T follicular helper cell (primary cell): ENCODE measurements around the gene MCEMP1.

Experiments used
- DNase-seq: peaks from one replicate; pipeline ENCODE4 v3.0.0-alpha.2; 2020; ENCODE audit warnings: low read depth
- total RNA-seq, 2 experiments: gene quantifications; one replicate each; lab custom pipeline; 2026; lab: John Stamatoyannopoulos, UW

The MCEMP1 gene, protein sequence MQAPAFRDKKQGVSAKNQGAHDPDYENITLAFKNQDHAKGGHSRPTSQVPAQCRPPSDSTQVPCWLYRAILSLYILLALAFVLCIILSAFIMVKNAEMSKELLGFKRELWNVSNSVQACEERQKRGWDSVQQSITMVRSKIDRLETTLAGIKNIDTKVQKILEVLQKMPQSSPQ
- total RNA-seq, result 0 reads per million in 2 experiments

DNA sequence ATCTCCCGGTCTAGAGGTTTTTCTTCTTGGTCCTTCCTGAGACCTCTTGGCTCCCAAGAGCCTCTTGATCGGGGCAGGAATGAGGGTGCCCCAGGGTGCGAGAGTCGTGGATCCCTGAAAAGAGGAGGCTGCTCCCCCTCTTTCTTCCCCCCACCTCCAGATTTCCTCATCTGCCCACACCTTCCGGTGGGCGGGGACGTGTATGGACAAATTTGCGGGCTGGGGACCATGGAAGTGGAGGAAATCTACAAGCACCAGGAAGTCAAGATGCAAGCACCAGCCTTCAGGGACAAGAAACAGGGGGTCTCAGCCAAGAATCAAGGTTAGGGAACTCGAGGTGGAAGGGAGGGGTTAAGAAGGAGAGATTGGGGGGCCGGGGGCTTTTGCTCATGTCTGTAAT lies at the start of gene MCEMP1:
Gene MCEMP1 (plus strand): TSS at position 237 of the 400 bp plus-strand sequence. CDS start 31 bp downstream, at position 268.
- no peak for DNase-seq

DNA sequence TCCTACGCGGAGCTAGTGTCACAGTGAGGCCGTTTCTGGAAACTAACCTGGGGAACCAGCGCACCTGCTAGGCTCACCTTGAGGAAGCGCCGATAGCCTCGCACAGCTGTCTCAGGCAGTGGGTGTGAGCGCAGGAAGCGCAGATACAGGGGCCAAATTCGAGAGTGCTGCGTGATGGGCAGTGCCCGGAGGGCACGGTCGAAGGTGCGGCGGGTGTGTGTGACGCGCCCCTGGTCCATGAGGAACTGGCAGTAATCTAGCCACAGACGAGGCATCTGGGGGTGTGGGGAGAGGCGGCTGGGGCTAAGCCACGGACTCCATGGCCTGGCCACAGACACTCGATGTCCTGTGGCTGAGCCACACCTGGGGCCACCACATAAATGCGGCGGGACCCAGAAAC lies 49.7 kb upstream of the MCEMP1 start:
- DNase-seq, result no peak

DNA sequence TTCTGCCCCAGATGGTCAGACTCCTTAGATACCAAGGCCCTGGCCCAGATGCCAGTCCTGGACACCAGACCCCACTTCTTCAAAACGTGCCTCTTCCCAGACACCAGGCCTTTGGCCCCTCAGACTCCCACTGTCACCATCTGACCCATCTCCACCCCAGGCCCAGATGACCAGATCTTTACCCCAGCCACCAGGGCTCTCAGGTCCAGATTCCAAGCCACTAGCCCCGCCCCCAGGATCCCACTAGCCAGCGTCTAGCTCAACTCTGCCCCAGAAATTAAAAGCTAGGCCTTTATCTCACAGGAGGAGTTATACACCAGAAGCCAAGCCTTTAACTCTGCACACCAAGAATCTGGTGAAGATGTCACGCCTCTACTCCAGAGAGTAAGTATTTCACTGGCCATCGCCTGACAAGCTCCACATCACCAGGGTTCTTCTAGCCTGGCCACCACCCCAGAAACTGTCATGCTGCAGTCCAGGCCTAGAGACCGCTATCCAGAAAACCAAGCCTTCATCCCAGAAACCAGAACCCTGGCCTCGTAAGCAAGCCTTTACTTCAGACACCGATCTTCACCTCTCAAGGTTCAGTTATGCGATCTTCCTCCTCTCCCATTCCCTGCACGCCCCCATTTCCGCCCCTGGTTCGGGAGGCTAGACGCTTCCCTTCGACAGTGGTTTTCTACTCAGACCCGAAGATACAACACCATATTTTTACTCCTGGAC lies 48.1 kb upstream of the MCEMP1 start:
- no peak for DNase-seq

DNA sequence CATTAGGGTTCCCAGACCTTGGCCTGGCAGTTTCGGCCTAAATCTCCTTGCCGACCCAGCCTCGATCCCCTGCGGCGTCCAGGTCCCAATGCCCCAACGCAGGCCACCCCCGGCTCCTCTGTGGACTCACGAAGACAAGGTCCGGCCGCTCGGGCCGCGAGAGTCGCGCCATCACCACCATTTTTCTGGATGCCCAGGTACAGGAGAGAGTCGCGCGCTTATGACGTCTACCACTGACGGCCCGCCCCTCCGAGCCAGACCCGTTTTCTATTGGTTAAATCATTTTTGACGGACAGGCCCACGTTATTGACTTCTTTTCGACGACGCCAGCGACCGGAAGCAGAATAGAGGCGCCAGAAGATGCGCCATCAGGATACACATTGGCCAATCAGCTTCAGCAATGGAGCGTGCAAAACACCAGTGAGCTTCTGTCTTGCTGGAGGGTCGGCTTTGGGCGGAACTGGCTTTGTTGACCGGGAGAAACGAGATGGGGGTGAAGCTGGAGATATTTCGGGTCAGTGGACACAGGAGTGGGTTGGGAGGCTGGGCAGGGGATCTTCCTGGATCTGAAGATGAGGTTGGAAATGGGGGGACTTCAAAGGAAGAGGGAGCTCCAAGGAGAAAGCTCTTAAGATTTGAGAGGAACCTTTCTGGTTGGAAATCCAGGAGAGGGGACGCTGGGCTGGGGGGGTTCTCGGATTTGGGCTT lies 47.4 kb upstream of the MCEMP1 start, which contains the start of the genes PET100 and XAB2:
Gene PET100 (plus strand): TSS at position 447 of the 708 bp plus-strand sequence. CDS start 41 bp downstream, at position 488.
Gene XAB2 (minus strand): TSS at position 199 of the 708 bp plus-strand sequence. CDS start 18 bp downstream, at position 181.
- peak; percentile 93 for DNase-seq

DNA sequence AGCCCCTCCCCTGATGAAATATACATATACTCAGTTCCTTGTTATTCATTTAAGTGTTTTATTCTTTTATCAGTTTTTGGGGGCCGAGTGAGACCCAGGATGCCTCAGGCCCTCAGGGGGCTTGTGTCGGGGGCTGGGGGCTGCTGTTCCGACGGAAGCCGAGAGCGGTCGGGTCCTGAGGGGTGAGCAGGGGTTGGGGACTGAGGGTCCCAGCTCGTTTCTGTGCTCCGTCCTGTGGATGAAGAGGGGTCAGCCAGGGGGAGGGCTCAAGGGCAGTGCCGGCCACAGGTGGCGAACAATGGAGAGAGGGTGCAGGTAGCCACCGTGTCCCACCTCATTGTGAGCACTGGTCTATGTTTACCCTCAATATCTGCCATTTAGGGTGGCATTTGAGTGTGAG lies 45.3 kb upstream of the MCEMP1 start:
- no peak for DNase-seq

DNA sequence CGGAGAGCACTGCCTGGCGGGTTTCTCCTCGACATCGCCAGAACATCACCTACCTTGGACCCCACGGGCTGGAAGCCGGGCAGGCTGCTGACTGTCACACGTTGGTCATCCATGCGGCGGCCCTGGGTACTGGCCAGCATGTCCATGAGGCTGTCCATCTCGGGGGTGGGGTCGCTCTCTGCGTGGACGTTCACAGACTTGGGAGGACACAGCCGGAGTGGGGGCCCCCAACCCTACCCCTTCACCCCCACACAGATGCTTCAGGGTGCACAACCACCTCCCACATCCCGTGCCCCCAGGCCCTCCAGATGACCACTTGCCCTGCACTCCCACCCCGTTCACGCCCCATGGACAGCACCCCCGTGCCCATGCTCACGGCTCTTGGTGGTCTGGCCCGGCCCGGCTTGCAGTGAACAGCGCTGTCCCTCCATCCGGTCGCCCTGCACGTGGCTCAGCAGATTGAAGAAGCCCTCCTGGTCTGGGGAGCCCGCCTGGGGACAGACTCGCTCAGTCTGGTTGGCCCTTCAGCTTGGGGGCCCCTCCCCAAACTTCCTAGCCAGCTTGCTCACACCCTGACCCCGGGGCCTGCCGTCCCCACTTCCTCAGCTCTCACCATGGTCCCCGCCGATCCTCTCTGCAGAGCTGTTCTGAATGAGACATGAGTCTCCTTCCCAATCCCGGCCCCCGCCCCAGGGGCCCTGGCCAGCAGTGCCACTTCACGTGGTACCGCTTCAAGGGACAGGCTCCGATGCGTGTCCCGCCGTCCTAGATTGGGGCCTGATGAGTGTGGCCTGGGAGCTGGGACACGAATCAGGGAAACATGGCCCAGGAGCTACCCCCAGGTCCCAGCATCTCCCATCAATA lies 44.3 kb upstream of the MCEMP1 start:
- DNase-seq, result no peak

DNA sequence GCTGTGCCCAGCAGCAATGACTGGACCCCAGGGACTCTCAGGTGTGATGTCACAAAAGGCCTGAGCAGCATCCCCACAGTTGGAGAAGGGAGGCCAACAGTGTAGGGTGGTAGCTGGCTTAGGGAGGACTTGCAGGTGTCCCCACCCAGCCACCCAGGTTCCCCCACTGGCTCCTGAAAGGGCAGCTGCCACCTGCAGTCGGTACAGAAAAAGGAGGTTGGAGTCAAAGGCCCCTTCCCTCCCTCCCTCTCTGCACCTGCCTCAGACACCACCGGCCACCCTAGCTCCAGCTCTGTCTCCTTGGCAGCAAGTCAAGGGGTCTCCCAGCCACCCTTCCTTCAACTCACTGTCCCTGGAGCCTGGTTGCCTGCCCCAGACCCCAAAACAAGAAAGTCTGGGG lies 43.2 kb upstream of the MCEMP1 start, which contains the start of gene PCP2:
Gene PCP2 (minus strand): TSS at position 22 of the 400 bp plus-strand sequence. CDS start 262 bp downstream, outside the sequence.
- no peak for DNase-seq

DNA sequence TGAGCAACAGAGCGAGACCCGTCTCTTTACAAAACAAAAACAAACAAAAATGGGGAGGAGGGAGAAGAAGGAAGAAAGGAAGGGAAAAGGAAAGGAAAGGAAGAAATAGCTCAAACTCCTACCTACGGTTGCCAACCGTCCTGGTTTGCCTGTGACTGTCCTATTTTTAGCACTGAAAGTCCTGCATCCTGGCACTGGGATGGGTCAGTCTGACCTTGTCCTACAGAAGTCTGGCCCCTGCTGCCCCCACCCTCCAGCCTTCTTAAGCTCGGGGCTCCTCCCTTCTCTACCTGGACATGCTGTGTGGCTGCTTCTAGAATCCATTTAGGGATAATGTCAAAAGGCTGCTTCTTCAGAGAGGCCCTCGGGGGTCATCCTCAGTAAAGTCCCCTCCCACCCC lies 41.2 kb upstream of the MCEMP1 start:
- DNase-seq, result no peak

DNA sequence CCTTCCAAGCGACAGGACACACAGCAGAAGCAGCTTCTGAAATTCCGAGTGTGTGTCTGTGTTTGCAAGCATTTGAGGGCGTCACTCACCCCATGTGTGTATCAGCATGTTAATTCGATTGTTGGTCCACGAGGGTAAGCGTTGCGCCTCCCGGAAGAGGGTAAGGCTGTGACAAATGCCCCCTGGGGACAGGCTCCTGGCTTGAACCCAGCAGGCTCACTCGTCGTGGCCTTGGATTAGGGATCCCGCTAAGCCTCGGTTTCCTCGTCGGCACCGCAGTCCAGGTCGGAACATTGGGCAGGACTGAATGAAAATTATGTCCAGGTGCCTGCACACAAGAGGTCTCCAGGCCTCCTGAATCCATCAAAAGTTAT lies 40.6 kb upstream of the MCEMP1 start:
- no peak for DNase-seq

DNA sequence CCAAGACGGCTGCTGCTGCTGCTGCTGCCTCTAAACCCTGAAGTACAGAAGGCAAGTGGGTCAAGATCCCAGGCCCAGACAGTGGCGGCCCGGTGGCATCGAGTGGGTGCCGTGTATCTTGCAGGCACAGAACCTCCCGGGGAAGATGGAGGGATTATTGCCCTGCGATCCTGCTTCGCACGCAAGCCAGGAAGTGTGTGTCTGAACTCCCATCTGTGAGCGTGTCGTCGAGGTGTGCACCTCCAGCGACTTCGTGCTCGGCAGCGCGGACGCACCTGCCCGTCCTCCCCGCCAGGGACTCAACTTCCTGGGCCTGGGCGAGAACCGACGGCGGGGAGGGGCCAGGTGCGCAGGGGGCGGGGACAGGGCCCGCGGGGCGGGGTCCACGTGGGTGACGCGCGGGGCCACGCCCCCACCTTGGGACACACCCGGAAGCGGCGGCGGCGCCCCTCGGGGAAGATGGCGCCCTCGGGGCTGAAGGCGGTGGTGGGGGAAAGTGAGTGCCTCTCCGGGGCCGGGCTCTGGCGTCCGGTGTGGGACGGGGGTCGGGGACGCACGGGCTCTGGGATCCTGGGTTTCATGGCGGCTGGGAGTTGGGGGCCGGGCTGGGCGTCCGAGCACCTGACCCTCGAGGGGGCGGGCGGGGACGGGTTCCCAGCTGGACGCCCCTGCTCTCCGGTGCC lies 40.1 kb upstream of the MCEMP1 start, which contains the start of gene STXBP2:
Gene STXBP2 (plus strand): TSS at position 420 of the 683 bp plus-strand sequence. CDS start 40 bp downstream, at position 460.
- DNase-seq, result peak; percentile 92

DNA sequence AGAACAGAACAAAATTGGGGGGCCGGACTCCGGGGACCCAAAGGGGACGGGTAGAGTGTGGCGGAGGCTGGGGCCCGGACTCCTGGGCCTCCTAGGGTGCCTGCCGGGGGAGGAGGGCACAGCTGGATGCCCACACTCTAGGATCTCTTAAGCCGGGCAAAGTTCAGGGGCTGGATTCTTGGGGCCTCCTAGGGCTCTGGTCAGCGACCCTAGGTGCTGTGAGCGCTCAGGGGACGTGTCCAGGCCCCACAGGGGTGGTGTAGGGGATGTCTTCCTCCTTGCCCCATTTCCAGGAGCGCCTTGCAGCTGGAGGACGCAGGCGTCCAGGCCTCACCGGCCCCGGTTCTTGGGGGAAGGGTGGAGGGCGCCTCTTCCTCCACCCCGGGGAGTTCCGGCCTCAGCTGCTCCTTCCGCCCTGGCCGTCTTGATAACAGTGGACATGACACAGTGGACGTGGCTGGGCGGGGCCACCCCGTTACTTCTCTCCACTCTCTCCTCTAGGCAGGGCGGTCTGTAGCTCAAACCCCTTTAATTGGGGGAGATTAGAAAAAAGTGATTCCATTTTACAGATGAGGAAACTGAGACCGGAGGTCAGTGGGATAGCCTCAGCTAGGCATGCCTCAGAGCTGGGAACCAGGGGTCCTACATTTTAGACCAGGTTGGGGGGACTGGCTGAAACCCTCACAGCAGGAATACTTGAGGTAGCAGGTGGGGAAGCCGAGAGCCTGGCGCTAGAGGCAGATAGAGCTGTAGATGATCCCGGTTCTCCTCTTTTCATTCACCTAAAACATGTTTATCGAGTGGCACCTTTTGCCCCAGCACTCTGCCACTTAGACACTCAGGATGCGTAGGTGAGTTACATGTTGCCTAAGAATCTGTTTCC lies 39.3 kb upstream of the MCEMP1 start:
- DNase-seq, result no peak

DNA sequence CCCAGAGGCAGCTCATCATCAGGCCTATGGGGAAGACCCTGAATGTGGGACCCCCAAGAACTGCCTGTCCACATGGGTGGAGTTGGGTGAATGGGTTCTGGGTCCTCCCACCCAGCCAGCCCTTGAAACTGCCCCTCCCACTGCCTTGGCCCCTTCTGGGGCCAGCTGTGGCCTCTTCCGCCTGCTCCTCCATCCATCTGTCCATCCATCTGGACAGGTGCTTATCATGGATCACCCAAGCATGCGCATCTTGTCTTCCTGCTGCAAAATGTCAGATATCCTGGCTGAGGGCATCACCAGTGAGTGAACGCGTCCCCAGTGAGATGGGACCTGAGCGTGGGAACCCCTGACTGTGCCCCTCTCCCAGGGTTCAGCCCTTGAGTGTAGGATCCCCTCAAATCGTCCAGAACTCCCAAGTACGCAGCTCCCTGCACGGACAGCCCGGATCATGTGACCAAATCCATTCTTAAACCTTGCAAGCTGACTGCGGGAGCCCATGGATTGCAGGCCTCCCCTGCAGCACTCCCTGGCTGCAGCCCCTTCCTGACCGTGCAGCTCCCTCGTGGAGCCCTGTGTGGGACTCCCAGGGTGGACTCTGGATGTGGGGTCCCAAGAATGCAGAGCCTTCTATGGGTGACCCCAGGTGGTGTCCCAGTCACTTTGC lies 38.0 kb upstream of the MCEMP1 start:
- no peak for DNase-seq

DNA sequence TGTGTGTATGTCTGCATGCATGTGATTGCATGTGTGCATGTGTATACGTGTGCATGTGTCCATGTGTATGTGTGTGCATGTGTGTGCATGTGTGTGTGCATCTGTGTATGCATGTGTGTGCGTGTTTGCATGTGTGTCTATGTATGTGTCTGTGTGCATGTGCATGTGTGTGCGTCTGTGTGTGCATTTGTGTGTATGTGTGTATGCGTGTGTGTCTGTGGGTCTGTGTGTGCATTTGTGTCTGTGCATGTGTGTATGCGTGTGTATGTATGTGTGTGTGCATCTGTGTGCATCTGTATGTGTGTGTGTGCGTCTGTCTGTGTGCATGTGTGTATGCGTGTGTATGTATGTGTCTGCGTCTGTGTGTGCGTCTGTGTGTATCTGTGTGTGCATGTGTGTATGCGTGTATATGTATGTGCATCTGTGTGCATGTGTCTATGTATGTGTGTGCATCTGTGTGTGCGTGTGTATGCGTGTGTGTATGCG lies 37.0 kb upstream of the MCEMP1 start:
- no peak for DNase-seq

DNA sequence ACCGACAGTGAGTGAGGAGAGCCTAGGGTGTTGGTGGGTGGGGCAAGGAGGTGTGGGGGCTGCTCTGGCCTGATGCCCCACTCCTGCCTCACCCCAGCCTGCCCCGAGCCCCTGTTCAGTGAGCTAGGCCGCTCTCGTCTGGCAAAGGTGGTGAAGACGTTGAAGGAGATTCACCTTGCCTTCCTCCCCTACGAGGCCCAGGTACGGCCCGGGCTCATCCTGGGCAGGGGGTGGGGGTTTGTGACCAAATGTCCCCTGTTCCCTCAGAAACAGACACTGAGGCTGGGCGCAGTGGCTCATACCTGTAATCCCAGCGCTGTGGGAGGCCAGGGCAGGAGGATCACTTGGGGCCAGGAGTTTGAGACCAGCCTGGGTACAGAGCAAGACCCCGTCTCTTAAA lies 36.1 kb upstream of the MCEMP1 start:
- no peak for DNase-seq

DNA sequence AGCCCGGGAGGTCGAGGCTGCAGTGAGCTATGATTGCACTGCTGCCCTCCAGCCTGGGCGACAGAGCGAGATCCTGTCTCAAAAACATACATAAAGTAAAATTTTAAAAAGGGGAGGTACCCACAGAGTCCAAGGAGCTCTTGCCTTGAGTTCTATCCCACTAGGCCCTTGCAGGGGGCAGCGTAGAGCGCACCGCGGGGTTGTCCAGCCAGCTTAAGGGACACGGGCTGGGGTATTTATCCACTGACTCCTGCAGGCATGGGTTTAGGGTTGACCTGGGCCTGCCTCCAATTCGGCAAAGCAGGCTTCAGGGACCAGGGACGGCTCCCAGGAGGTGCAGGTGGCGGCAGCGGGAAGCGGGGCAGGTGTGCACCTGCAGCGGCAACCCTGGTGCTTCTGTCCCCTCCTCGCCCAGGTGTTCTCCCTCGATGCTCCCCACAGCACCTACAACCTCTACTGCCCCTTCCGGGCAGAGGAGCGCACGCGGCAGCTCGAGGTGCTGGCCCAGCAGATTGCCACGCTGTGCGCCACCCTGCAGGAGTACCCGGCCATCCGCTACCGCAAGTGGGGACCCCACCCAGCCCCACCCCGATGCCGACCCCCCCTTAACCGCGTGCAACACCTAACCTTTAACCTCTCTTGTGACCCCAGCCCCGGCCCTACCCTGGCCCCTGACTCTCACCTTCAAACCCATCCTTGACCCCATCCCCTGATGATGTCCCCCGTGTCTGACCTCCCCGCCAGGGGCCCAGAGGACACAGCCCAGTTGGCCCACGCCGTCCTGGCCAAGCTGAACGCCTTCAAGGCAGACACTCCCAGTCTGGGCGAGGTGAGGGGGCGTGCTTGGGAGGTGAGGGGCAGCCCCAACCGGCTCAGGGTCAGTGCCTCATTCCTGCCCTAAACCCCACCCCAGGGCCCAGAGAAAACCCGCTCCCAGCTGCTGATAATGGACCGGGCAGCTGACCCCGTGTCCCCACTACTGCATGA lies 35.3 kb upstream of the MCEMP1 start:
- no peak for DNase-seq

DNA sequence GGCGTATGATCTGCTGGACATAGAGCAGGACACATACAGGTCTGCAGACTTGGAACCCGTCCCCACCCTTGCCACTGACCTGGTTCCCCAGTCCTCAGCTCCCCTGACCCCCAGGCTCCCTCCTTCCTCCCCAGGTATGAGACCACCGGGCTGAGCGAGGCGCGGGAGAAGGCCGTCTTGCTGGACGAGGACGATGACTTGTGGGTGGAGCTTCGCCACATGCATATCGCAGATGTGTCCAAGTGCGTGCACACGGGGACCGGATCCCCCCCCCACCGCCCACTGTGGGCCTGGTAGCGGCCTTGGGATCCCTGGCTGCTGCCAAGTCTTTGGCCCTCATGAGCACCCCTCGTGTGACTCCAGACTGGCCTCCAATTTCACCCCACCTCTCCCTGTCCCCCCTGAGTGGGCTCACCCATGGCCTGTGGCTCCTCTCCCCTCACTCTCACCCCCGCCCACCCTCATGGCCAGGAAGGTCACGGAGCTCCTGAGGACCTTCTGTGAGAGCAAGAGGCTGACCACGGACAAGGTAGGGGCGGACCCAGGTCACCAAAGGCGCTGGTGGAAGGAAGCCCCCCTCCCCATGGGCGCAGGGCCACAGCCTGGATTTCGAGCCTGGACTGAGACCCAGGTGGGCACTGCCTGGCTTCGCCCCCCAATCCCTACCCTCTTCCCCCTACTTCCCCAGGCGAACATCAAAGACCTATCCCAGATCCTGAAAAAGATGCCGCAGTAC lies 34.4 kb upstream of the MCEMP1 start:
- no peak for DNase-seq

DNA sequence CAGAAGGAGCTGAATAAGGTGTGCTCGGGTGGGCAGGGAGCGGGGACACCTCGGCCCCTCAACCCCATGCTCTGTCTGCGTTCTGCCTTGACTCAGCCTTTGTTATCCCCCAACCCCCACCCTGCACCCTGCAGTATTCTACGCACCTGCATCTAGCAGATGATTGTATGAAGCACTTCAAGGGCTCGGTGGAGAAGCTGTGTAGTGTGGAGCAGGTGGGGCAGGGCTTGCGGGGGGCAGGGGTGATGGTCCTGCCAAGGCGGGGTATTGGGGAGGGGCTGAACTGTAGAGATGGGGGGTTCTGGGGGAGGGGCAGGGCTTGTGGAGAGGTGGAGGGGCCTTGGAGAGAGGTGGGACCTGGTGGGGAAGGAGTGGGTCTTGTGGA lies 33.9 kb upstream of the MCEMP1 start:
- DNase-seq, result no peak
